NB4 (cell line): ENCODE measurements around the gene ARMH4.

Source experiments
- CTCF ChIP-seq: IDR thresholded peaks from one replicate; pipeline ENCODE4 v1.5.1; 2012; ENCODE audit warnings: low read depth, low read length
- MYC ChIP-seq: IDR thresholded peaks from 2 replicates; pipeline ENCODE4 v1.6.1; 2011; ENCODE audit warnings: low read depth, low read length
- POLR2A ChIP-seq: IDR thresholded peaks from 2 replicates; pipeline ENCODE4 v1.6.1; 2011; ENCODE audit warnings: mild to moderate bottlenecking; ENCODE audit not compliant: insufficient read length; ENCODE audit errors: extremely low read depth

DNA sequence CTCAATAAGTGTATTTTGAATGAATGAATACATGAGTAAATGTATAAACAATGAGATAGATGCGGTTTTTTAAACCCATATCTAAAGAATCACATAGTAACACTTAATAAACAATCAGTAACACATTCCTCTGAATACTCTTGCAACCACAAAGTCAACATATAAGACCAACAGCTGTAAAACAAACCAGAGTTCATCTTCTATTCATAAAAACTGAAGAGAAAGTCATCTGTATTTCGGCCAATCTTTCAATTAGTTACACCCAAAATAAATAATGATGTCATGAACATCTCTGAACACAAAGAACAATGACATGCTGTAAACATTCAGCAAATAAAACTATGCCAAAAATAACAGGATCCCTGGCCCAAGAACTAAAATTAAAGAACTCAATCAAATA is 47.2 kb downstream of the ARMH4 start:
- TF ChIP-seq POLR2A, result no peak
- TF ChIP-seq CTCF, result no peak
- TF ChIP-seq MYC, result no peak
